Endothelial cell of umbilical vein (primary cell): ENCODE results near the gene ZBTB7C. TPM values are rescaled to one million over a fixed set of nuclear protein-coding genes. Genes with fewer than 3 reads are reported as not detected.

Source experiments
- BruUV-seq: library from RNA; stranded (reverse); fragments of 400-500 nt; replicated peaks from 2 replicates; lab custom pipeline; 2021; lab: Mats Ljungman, UMichigan
- CTCF ChIA-PET: fragments of 300-600, 350-600 bp; sonication (Branson Sonifier 250); formaldehyde crosslinking; loops from one replicate; lab custom pipeline; 2021; ENCODE audit warnings: antibody characterized with exemption, inconsistent platforms; lab: Charles Lee
- POLR2A ChIA-PET: fragments of 300-600, 350-600 bp; sonication (Branson Sonifier 250); formaldehyde crosslinking; loops from one replicate; lab custom pipeline; 2021; ENCODE audit warnings: antibody characterized with exemption, inconsistent platforms; lab: Charles Lee
- DNase-seq: peaks from one replicate; pipeline ENCODE4 v3.0.0-alpha.2; 2011; ENCODE audit warnings: low read depth, low spot score
- FAIRE-seq: peaks from 2 replicates; lab custom pipeline; 2011; peaks lifted over from hg19 to GRCh38; lab: Jason Lieb, UNC
- H2AFZ ChIP-seq: 2 replicates; pipeline ENCODE4 v1.6.0; 2012; ENCODE audit warnings: low read depth, low read length, control low read depth, inconsistent platforms
- H3K27ac ChIP-seq: 2 replicates; pipeline ENCODE4 v1.5.1; 2011; ENCODE audit warnings: low read depth, mild to moderate bottlenecking, control low read depth, low read length, moderate library complexity; ENCODE audit not compliant: insufficient read depth
- H3K27me3 ChIP-seq, 2 experiments: 2 replicates each; pipeline versions ENCODE4 v1.6.0 to v1.6.1; 2011; ENCODE audit warnings: low read length in 2 of 2, mixed read lengths in 1 of 2; ENCODE audit not compliant: control insufficient read depth in 2 of 2, insufficient read depth in 2 of 2
- H3K36me3 ChIP-seq, 2 experiments: 2 replicates in 1 of 2; 3 replicates in 1 of 2; pipeline ENCODE4 v1.5.1; 2011; ENCODE audit warnings: low read length in 2 of 2, mild to moderate bottlenecking in 1 of 2, moderate library complexity in 1 of 2; ENCODE audit not compliant: control insufficient read depth in 2 of 2, insufficient read depth in 2 of 2; ENCODE audit errors: extremely low read depth in 1 of 2
- H3K4me1 ChIP-seq: 3 replicates; pipeline ENCODE4 v1.5.1; 2011; ENCODE audit warnings: mild to moderate bottlenecking, low read length; ENCODE audit not compliant: control insufficient read depth, insufficient read depth; ENCODE audit errors: extremely low read depth
- H3K4me2 ChIP-seq: 2 replicates; pipeline ENCODE4 v1.6.1; 2011; ENCODE audit warnings: low read length, control low read depth, mixed read lengths; ENCODE audit not compliant: insufficient read depth
- H3K4me3 ChIP-seq, 3 experiments: fragments of 200-600 bp in 1 of 3; sonication (generic), shearing (Covaris generic) in 1 of 3; replicated peaks in 1 of 3; 2 replicates each; pipeline ENCODE4 v1.5.1; 2011 to 2016; ENCODE audit warnings: control low read depth in 3 of 3, low read length in 3 of 3, mild to moderate bottlenecking in 2 of 3, inconsistent platforms in 1 of 3, low read depth in 1 of 3, moderate library complexity in 1 of 3; ENCODE audit not compliant: insufficient read depth in 1 of 3
- H3K79me2 ChIP-seq: 2 replicates; pipeline ENCODE4 v1.6.0; 2012; ENCODE audit warnings: low read length, inconsistent platforms; ENCODE audit not compliant: control insufficient read depth, insufficient read depth
- H3K9ac ChIP-seq: replicated peaks from 2 replicates; pipeline ENCODE3; 2011; ENCODE audit warnings: low read length, control low read depth; ENCODE audit not compliant: insufficient read depth; ENCODE audit errors: extremely low read depth
- H3K9me1 ChIP-seq: replicated peaks from 3 replicates; pipeline ENCODE4 v1.6.0; 2011; ENCODE audit warnings: mild to moderate bottlenecking, low read length; ENCODE audit not compliant: control insufficient read depth, insufficient read depth; ENCODE audit errors: extremely low read depth
- H3K9me3 ChIP-seq: replicated peaks from 2 replicates; pipeline ENCODE4 v1.5.1; 2012; ENCODE audit warnings: low read length, inconsistent platforms; ENCODE audit not compliant: control insufficient read depth, insufficient read depth
- H4K20me1 ChIP-seq: replicated peaks from 2 replicates; pipeline ENCODE3; 2011; ENCODE audit warnings: mild to moderate bottlenecking, low read length; ENCODE audit not compliant: control insufficient read depth, insufficient read depth; ENCODE audit errors: extremely low read depth
- FOS ChIP-seq: IDR thresholded peaks from 2 replicates; pipeline ENCODE4 v1.6.1; 2011; ENCODE audit warnings: mild to moderate bottlenecking, low read length, moderate library complexity, borderline replicate concordance; ENCODE audit not compliant: insufficient read depth
- GATA2 ChIP-seq: IDR thresholded peaks from 2 replicates; pipeline ENCODE4 v1.7.0; 2011; ENCODE audit warnings: low read depth, mild to moderate bottlenecking, moderate library complexity, mixed read lengths, low read length; ENCODE audit not compliant: insufficient read length, insufficient read depth
- JUN ChIP-seq: IDR thresholded peaks from 2 replicates; pipeline ENCODE4 v1.6.1; 2011; ENCODE audit warnings: borderline replicate concordance, low read depth; ENCODE audit not compliant: insufficient read length, insufficient read depth
- MYC ChIP-seq: IDR thresholded peaks from one replicate; pipeline ENCODE4 v1.6.1; 2011; ENCODE audit warnings: mild to moderate bottlenecking, low read depth, low read length
- POLR2AphosphoS5 ChIP-seq: IDR thresholded peaks from 2 replicates; pipeline ENCODE4 v1.6.1; 2012; ENCODE audit warnings: low read depth, mild to moderate bottlenecking, control low read depth, low read length, moderate library complexity; ENCODE audit not compliant: insufficient read depth
- dilution Hi-C: fragments of 300-500 bp; cut with MboI; formaldehyde crosslinking; loops from one replicate; pipeline ENCODE4 v1.15.0; 2019; ENCODE audit warnings: low sequenced_read_pairs; ENCODE audit not compliant: extremely low pct_ligation_motif_present
- intact Hi-C: fragments of 100-400 bp; cut with micrococcal nuclease; formaldehyde crosslinking; loops from one replicate; pipeline ENCODE4 v1.10.0; 2022
- polyA plus RNA-seq, 4 experiments: library from polyadenylated mRNA; depleted of rRNA in 3 of 4; stranded (reverse) in 3 of 4; unstranded in 1 of 4; fragments of >200 nt; gene quantifications; 2 replicates each; pipeline versions ENCODE4 v1.2.1 to v1.2.3, GENCODE V29; 2011 to 2012; ENCODE audit warnings: missing spikeins in 1 of 4
- total RNA-seq: library from RNA; stranded (reverse); gene quantifications from 2 replicates; pipeline ENCODE4 v1.2.3, GENCODE V29; 2021
- TF ChIP-seq, protein P1 (sequence below), 2 donors: IDR thresholded peaks; 1 replicate in 1 of 2; 2 replicates in 1 of 2; pipeline ENCODE4 v1.5.1; 2011; ENCODE audit warnings: low read length in 2 of 2, mild to moderate bottlenecking in 2 of 2, moderate library complexity in 2 of 2, control low read depth in 1 of 2, inconsistent platforms in 1 of 2, low read depth in 1 of 2; ENCODE audit not compliant: insufficient read depth in 1 of 2; ENCODE audit errors: extremely low read depth in 1 of 2
- TF ChIP-seq, protein P2 (sequence below): IDR thresholded peaks from 2 replicates; pipeline ENCODE4 v1.6.1; 2011; ENCODE audit not compliant: insufficient read depth, insufficient read length

Gene ZBTB7C
- total and polyA plus RNA-seq, 2 donors (not counting 3 experiments of a cell fraction or from before 2014, with no cell fraction given), result not detected

DNA sequence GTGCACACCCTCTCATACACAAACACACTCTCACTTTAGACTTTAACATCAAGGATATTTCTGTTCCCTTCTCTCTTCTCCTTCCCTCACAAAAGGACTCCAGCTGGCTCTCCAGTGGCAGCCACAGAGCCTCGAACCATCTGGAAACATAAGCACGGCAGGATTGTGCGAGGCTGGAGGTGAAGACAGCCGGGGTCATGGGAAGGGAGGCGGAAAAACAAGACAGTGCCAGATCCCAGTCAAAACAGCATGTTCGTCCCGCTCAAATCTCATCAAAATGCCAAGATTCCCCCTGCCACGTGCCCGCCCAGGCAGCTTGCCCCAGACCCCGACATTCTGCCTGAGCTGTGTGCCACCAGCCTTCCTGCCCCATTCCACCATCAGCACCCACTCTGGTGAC lies 180.3 kb downstream of the ZBTB7C start:
- FAIRE-seq (no peak), DNase-seq (no peak)
- H3K4me1 ChIP-seq, result no peaks in the 10 kb centered on the region
- H3K79me2 ChIP-seq, result no peaks in the 10 kb centered on the region
- ChIA-PET POLR2A (interaction anchor here (0.6 kb wide), 1 partner anchor 41 kb away, joined by 3 read pairs; no protein-coding TSS in a partner anchor), CTCF (no interaction called here)
- H3K27me3 ChIP-seq, result peaks cover 5 to 18% of the 10 kb centered on the region in 2 experiments
- H3K27ac ChIP-seq, result no peak overlapping the region
- no peak overlapping the region for H3K4me3 ChIP-seq
- H3K9me3 ChIP-seq, result no peaks in the 10 kb centered on the region
- H3K4me2 ChIP-seq, result no peak overlapping the region
- H4K20me1 ChIP-seq, result no peaks in the 10 kb centered on the region
- no peaks in the 10 kb centered on the region for H3K9me1 ChIP-seq
- no TSS peak for BruUV-seq
- H3K9ac ChIP-seq, result no peak overlapping the region
- intact Hi-C loops (no loop called here), dilution Hi-C loops (no loop called here)
- no peak overlapping the region for H2AFZ ChIP-seq
- TF ChIP-seq JUN (no peak), GATA2 (no peak), POLR2AphosphoS5 (no peak), MYC (no peak), FOS (no peak)
- TF ChIP-seq, protein P1, sequence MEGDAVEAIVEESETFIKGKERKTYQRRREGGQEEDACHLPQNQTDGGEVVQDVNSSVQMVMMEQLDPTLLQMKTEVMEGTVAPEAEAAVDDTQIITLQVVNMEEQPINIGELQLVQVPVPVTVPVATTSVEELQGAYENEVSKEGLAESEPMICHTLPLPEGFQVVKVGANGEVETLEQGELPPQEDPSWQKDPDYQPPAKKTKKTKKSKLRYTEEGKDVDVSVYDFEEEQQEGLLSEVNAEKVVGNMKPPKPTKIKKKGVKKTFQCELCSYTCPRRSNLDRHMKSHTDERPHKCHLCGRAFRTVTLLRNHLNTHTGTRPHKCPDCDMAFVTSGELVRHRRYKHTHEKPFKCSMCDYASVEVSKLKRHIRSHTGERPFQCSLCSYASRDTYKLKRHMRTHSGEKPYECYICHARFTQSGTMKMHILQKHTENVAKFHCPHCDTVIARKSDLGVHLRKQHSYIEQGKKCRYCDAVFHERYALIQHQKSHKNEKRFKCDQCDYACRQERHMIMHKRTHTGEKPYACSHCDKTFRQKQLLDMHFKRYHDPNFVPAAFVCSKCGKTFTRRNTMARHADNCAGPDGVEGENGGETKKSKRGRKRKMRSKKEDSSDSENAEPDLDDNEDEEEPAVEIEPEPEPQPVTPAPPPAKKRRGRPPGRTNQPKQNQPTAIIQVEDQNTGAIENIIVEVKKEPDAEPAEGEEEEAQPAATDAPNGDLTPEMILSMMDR (IDR thresholded peaks at IDR 0.05; ENCODE audit: extremely low read depth in 1 of 2, insufficient read depth in 1 of 2, low read depth in 1 of 2, low read length in 2 of 2), result no peak
- TF ChIP-seq, protein P2, sequence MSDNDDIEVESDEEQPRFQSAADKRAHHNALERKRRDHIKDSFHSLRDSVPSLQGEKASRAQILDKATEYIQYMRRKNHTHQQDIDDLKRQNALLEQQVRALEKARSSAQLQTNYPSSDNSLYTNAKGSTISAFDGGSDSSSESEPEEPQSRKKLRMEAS, result no peak
- no peaks in the 10 kb centered on the region for H3K36me3 ChIP-seq
